NCI-H1092 (cell line): Measurements from ENCODE around the gene FOXL3.
"Not testable (repeated sequence)": the region's sequence is repeated elsewhere in the genome, so short reads cannot be mapped to it uniquely, and the experiment has no call there.

Source experiments
- DNase-seq: peaks from one replicate; lab custom pipeline; 2025; lab: John Stamatoyannopoulos, UW

Gene FOXL3

DNA sequence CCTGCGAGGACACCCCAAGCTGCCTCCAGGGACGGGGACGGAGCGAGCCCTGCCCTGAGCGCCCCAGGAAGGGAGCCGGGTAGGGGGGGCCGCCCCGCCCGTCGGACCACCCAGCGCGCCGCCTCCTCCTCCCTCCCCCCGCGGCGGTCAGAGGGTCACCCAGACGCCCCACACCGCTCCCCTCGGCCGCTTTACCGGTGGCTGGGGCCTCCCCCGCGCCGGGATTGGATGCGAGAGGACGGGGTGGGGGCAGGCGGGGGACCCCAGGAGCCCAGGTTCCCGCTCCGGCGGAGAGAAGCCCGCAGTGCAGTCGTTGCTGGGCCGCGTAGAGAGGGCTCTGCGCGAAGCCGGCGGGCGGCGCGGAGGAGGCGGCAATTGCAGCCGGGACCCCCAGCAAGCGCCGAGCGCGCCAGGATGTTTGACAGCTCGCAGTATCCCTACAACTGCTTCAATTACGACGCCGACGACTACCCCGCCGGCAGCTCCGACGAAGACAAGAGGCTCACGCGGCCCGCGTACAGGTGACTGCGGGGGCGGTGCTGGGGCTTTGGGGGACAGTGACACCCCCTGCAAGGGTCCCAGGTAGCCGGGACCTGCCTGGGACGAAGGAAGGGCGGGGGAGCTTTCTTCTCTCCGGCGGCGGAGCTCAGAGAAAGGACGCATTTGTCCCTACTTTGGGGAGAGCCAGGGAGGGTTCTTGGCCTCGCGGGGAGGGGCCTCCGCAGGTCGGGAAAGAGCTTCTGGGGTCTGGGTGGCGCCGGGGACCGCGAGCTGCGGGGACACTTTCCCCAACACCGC lies at the start of gene FOXL3:
Gene FOXL3 (plus strand): TSS at position 415 of the 798 bp plus-strand sequence. CDS start 0 bp downstream, at position 415.
- DNase-seq = no peak

DNA sequence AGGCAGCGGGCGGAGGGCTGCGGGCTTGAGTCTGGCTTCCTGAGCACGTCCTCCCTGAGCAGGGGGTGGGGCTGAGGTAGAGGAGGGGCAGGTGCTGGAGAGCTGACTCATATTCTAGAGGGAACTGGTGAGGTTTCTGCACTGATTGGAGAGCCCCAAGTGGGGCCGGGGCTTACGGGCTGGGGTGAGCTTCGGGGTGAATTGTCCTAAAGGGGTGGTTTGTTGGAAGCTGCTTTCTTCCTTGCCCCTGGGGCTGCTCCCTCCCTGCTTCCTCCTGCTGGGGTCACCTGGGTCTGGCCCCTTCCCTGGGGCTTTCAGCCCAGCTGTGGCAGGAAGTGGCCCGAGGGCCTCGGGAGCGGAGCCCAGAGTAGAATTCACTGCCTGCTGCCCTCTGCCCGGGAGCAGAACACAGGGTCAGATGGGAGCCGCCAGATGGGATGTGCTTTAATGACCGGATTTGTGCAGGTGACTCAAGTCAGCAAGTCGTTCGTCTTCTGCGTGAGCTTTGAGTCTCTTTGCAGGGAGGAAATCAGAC lies 49.0 kb upstream of the FOXL3 start:
- no peak for DNase-seq

- no peak for DNase-seq
Measured at GRCh38 chr7:241513-241912, 48.5 kb upstream of the FOXL3 start.

- not testable (repeated sequence) for DNase-seq
Measured at GRCh38 chr7:242826-243579, 47.0 kb upstream of the FOXL3 start.

DNA sequence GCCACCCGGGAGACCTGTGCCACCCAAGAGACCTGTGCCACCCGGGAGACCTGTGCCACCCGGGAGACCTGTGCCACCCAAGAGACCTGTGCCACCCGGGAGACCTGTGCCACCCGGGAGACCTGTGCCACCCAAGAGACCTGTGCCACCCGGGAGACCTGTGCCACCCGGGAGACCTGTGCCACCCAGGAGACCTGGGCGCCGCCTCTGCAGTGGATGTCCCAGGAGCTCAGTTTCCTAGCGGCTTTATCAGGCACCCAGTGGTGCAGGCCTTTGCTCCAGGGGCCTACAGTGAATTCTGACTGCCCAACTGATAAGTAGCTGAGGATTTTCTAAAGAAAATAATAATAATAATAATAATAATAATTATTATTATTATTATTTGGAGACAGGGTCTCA lies 46.4 kb upstream of the FOXL3 start:
- not testable (repeated sequence) for DNase-seq

DNA sequence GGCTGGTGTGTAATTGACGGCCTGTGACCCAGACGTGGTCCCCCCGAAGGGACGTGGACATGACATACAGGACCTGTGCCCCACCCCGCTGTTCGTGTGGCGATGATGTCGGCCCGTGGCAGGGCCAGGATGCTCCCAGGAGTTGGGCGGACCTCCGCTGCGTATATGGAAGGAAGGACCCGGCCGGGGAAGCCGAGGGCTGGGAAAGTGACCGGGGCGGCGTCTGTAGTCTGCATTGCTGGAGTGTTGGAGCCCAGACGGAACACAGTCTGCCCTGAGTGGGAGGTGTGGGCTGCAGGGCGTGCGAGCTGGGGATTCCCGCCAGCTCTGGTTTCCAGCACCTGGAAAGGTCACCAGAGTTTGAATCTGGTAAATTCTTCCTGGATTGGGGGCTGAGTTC lies 45.0 kb upstream of the FOXL3 start:
- DNase-seq = no peak

DNA sequence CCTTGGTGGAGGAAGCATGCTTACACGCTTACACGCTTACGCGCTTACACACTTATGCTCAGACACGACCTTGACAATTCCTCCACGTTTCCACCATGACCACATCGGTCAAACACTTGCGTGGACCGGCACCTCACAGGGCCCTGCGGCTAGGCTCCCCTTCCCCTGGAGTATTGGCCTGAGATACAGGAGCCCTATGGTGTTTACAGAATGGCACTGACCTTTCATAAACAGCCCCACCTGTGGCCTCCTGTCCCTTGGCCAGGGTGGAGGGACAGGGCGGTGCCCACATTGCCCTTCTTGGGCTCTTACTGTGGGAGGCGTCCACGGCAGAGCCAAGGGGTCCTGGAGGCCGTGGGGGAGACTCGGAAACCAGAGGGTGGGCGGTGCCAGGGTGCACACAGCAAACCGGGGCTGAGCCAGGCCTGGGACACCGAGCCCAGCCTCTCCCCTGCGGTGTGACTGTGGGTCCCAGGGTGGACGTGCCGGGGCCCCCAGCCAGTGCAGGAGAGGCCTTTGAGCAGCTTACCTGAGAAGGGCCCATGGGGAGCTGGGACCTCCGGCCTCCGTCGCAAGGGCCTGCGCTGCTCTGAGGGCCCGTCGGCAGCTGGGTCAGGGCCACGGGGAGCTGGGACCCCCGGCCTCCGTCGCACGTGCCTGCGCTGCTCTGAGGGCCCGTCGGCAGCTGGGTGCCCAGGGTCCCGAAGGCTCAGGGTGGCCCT lies 44.2 kb upstream of the FOXL3 start:
- no peak for DNase-seq

GRCh38 chr7:246451-246850 lies 43.5 kb upstream of the FOXL3 start:
- DNase-seq = no peak

DNA sequence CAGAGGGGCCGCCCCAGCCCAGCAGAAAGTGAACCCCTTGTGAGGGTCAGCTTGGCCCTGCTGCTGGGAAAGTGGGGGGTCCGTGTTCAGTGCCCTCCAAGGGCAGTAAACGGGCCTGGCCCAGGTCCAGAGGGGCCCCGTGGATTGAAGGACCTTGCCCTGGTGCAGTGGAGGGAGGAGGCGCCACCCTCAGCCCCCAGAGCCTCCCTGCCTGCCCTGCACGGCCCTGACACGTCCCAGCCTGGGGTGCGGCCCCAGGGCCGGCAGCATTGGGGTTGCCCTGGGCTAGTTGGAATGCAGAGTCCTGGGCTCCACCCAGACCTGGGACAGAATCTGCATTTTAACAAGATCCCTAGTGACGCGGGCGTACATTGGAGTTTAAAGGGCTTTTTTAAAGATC lies 42.8 kb upstream of the FOXL3 start:
- DNase-seq = no peak

GRCh38 chr7:247636-248035 lies 42.3 kb upstream of the FOXL3 start:
- no peak for DNase-seq

DNA sequence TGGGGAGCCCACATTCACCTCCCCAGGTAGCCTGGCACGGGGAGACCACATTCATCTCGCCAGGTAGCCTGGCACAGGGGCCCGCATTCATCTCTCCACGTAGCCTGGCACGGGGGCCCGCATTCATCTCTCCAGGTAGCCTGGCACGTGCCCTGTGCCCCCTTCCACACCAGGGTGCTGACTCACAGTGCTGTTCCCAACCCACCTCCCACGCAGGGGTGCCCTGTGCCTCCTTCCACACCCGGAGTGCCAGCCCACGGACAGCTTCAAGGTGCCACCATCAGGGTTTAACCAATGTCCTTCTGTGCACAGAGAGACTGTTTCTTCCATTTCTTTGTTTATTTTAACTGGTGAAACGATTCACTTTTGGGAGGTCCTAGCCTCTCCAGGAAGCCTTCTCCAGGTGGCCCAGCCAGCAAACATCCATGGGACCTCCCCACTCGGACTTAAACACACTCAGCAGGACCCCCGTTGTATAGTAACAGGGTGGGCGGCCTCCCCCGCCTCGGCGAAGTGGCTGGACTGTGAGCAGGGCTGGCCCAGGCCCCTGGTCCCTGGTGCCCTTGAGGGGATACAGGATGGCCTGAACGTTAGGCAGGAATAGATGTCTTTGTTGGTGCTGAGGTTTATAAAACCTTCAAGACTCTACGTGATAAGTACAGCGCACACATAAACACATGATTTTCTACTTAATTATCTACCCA lies 41.1 kb upstream of the FOXL3 start:
- DNase-seq = no peak

DNA sequence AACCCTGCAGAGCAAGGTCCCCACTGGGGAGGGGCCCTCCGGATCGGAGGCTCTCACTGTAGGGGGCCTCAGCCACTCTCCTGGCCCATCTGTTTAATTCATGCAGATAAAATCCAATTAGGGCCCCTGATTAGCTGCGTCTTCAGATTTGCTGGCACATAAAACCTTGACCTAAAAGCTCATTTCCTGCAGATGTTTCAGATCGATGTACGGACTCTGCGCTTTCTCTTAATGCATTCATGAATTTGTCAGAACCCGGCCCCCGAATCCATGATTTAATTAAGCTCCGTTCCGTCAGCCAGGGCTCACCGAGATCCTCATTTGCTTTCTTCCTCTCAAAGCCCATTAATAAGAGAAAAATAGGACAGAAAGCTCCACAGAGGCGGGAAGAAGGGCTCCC lies 40.0 kb upstream of the FOXL3 start:
- DNase-seq = no peak

DNA sequence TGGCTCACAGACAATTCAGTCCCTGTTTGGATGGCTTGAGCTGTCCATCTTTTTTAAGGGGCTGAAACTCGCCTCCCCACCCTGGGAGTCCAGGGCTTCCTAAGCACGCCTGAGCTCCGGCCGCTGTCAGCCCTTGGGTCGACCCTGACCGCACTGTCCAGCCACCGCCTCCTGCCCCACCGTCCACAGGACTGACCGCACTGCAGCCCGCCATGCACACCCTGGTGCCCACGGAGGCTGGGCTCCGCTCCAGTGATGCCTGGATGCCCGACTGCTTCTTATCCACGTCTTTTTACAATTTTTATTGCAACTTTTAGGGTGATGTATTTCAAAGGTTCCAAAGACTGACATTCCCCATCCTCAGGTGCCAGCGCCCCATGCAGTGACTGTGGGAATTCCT lies 39.4 kb upstream of the FOXL3 start:
- no peak for DNase-seq

DNA sequence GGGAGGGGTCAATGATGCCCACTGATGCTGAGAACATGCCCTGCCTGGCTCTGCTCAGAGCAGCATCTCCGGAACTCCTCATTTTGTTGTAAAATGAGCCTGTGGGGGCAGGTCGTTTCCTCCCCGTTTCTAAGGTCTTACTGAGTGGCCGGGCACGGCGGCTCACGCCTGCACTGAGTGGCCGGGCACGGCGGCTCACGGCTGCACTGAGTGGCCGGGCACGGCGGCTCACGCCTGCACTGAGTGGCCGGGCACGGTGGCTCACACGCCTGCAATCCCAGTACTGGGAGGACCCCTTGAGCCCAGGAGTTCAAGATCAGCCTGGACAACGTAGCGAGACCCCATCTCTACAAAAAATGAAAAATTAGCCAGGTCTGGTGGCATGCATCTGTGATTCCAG lies 39.0 kb upstream of the FOXL3 start:
- no peak for DNase-seq

DNA sequence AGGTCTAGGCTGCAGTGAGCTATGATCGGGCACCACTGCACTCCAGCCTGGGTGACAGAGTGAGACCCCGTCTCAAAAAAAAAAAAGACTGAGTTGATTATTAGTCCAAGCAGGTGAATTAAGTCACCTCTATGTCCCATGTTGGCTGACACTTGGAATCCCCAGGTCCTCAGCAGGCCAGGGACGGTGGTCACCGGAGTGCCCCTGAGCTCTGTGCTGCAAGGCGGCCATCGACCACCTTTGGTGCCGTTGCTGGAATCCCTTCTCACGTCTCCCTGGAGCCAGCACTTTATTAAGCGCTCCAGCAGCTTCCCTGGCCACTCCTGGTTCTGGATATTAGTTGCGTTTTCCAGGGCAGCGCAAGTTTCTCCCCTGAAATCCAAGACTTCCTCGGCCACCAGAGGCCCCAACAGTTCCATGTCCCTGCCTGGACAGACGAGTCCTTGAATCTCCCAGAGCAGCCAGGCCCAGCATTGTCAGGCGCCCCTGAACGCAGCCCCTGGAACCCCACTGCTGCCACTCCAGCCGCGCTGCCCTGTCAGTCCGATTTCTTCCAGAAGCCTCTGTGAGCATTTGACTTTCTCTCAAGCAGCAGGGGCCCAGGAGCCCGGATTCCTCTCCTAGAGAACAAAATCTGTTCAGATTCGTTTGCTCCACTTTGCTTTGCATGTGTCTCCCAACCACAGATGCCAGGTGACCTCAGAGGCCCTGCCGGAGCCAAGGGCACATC lies 38.4 kb upstream of the FOXL3 start:
- no peak for DNase-seq

GRCh38 chr7:252216-252965 lies 37.6 kb upstream of the FOXL3 start:
- DNase-seq = no peak

DNA sequence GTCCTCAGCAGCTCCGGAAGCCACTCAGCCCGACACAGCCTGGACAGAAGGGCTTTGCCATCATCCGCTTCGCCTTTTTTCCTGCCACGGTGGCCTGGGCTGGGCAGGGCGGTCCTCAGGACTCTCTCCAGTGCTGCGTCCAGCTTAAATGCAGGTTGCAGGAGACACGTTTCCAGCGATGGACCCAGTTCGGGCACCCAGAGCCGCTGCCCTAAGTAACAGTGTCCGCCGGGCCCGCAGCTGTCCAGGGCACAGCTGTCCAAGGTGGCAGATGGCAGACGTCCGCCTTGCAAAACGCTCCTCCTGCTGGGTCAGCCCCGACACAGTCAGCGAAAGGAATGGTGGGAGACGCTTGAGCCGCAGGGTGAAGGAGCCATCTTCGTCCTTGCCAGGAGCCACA lies 37.0 kb upstream of the FOXL3 start:
- no peak for DNase-seq

DNA sequence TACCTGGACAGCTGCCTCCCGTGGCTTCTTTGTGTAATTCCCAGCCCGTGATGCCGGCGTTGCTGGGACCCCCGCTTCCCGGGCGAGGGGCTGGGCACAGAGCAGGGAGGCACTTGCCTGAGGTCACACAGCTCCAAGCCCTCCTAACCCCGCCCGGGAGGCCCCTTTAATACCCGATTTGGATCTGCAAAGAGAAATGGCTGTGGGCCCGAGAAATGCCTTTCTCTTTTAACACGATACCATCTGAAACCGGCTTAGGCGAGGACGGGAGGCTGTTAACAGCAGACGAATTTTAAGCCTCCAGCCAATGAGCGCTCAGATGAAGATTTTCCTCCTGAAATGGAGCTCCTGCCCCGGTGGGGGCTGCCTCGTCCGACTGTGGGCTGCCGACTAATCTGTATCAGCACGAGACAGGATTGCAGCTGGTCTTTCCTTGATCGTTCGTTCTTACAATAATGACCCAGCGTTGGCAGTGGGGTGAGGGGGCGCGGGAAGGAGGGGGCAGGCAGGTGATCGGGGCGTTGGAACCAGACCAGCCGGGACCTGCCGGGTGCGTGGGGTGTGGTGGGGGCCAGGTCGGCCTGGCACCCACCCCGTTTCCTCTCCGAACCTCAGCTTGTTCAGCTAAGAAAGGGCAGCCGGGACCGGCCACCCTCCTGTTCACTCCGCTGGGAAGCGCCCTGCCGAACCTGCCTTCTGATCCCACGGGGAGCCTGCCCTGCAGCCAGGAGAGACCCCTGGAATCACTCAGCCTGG lies 36.2 kb upstream of the FOXL3 start:
- DNase-seq = no peak

DNA sequence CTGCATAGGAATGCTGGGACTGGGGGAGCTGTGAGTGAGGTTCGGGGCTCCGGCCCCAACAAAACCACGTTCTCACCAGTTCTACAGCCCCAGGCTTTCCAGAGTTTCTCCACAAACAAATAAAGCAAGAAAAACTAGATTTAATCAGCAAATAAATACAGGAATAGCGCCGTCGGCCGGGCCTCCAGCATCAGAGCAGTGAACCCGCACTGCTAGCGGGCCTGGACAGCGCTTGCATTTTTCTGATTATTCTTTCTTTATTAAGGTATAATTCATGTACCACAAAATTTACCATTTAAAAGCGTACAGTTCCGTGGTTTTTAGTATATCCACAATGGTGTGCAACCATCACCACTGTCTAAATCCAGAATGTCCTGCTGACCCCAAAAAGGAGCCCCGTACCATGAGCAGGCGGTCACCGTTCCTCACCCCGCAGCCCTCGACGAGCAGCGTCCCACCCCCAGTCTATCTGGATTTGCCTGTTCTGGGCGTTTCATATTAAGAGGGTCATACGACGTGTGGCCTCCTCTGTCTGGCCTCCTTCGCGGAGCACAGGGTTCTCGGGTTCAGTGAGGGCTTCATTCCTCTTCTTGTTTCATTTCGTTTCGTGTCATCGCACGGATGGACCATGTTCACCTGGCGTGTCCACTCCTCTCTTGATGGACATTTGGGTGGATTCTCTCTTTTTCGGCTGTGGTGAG lies 35.5 kb upstream of the FOXL3 start:
- DNase-seq = no peak
